Astrocyte (in vitro differentiated cells and primary cell): ENCODE data around the gene THBS4.

Source experiments
- CTCF ChIP-seq: IDR thresholded peaks from 2 replicates; pipeline ENCODE4 v1.5.1; 2011; ENCODE audit warnings: low read depth, mild to moderate bottlenecking, inconsistent platforms, low read length, moderate library complexity; ENCODE audit not compliant: insufficient read depth
- EZH2 ChIP-seq: IDR thresholded peaks from 2 replicates; pipeline ENCODE4 v1.6.1; 2012; ENCODE audit warnings: mild to moderate bottlenecking, low read length, inconsistent platforms; ENCODE audit not compliant: insufficient read depth

- no peak for TF ChIP-seq CTCF
- no peak for TF ChIP-seq EZH2
Measured at GRCh38 chr5:80069251-80069800, 34.2 kb downstream of the THBS4 start.
